GM18867 (cell line): ENCODE measurements around the gene IER5L.

Source experiments
- ATAC-seq: cut with Tn5 transposase; IDR thresholded peaks from one replicate; pipeline ENCODE4 v1.9.1; 2021; ENCODE audit warnings: mild to moderate bottlenecking, moderate library complexity; ENCODE audit not compliant: unreplicated experiment

IER5L gene

DNA sequence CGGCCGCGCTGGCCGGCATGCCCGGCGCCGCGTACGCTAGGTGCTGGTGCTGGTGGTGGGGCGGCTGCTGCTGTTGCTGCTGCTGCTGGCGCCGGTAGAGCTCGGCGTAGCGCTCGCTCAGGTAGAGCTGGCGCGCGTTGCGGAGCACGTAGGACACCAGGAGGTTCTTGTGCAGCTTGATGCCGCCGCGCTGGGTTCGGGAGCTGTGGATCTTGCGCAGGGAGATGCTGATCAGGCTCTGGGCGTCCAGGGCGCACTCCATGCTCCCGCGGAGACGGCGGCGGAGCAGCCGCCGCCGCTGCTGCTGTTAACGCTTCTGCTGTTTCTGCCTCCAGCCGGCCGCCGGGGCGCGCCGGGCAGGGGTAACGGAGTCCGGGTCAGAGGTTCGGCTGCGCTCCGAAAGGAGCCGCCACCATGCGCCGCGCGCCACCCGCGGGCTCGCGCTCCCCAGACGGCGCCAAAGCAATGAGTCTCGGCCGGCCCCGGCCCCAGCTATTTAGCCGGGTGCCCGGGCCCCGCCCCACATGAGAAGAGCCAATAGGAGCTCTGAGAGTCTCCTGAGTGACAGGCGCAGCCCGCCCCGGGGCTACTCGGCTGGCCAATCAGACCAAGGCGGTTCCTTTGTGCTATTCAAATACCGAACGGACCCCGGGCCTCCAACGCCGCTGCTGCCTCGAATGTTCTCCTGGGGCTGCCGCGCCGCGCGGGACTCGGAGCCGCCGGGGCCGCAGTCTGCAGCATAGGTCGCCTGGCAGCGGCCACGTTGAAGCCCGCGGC, at the start of gene IER5L:
TSS of gene IER5L (minus strand) at position 471 of the 777 bp plus-strand sequence. CDS start at position 262, 209 bp downstream.
- peak; percentile 71 for ATAC-seq

GRCh38 chr9:129227843-129228189, 49.8 kb upstream of the IER5L start:
- ATAC-seq: no peak

DNA sequence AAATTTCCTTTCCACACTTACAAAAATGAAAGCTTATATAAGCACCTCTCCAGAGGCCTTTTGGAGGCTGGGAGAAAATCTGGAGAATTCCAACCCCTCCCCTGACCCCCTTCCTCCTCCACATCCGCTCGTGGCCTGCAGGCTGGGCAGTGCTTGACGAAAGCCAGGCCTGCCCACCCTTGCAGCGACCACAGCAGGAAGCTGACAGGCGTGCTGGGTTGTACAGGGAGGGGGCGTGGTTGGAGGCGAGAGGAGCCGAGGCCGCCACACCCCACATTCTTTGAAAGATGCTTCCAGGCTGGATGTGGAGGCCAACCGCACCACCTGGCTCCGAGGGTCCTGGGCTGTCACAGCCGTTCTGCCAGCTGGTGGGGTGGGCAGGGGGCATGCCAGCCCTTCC, 47.8 kb upstream of the IER5L start:
- ATAC-seq: no peak

GRCh38 chr9:129225490-129225778, 47.4 kb upstream of the IER5L start:
- no peak for ATAC-seq

- ATAC-seq: no peak
Observed at GRCh38 chr9:129224618-129225489, 46.8 kb upstream of the IER5L start.

GRCh38 chr9:129223551-129224208, 45.6 kb upstream of the IER5L start:
- ATAC-seq: no peak

- ATAC-seq: no peak
Observed at GRCh38 chr9:129222819-129223218, 44.8 kb upstream of the IER5L start.

DNA sequence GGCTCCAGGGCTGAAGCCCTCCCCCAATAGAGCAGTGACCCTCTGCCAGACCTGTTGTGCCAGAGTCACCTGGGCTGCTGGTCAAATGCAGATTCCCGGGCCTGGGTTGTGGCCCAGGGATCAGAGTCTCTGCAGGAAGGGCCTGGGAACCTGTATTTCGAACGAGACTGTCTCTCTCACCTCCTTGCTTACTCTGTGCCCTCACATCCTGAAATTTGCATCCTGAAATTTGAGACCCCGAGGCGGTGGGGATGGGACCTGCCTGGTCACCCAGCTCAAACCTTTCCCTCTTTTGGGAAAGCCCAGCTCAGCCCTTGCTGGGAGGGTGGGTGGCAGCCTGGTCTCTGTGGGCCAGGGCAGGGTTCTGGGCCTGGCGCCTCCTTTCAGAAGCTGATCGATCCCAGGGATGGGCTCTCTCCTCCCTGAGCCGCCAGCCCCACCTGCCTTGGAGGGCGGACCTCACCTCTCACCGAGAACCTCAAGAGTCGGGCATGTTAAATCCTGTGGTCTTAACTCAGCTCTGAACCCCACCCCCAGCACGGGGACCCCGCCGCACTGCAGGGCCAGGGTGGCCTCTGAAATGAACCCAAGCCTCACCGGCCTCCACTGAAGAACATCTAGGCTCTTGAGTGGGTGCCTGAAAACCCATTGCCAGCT, 44.0 kb upstream of the IER5L start:
- no peak for ATAC-seq

GRCh38 chr9:129221233-129221632, 43.2 kb upstream of the IER5L start:
- peak; percentile 58 for ATAC-seq

- peak; percentile 44 for ATAC-seq
Observed at GRCh38 chr9:129220771-129221170, 42.7 kb upstream of the IER5L start.

DNA sequence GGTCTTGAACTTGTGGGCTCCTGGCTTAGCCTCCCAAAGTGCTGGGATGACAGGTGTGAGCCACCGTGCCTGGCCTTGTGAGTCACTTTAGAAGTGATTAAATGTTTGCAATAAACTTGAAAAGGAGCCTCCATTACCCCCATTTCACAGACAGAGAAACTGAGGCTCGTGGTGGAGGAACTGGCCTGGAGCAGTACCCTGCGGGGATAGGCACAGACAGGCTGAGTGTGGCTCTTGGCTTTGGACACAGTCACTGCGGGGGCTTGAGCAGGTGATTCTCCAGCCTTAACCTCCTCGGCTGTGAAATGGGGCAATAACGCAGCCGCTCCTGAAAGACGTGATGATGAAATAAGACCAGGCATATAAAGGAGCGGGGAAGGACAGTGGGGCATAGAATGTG, 40.9 kb upstream of the IER5L start:
- ATAC-seq: no peak

DNA sequence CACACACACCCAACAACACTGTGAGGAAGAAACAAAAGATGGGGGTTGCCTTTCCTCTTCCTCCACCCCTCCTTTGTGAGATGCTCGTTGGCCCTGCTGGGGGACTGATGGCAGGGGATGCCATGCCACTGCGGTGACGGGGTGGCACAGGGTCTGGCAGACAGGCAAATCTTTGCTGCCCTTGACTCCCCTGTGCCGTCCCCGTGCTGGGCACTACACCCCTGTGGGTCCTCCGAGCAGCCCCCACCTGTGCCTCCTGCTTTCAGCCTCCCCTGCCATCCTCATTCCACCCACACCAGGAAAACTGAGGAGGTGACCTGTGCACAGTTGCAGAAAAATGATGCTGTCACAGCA, 40.2 kb upstream of the IER5L start:
- no peak for ATAC-seq

DNA sequence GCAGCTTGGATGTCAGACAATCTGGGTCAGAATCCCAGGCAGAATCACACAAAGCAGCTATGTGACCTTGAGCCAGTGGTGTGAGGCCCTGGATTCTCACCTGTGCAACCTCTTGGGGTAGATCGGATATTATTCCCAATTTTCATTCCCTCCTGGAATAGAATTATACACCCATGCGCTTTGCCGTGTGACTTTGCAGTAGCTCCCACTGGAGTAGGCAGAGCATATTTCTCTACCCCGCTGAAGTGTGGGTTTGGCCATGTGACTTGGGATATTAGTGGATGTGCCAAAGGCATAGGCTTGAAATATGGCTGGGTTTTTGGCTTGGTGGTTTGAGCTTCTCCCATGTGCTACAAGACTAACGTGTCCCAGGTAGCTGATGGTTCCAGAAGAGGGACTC, 35.5 kb upstream of the IER5L start:
- no peak for ATAC-seq

DNA sequence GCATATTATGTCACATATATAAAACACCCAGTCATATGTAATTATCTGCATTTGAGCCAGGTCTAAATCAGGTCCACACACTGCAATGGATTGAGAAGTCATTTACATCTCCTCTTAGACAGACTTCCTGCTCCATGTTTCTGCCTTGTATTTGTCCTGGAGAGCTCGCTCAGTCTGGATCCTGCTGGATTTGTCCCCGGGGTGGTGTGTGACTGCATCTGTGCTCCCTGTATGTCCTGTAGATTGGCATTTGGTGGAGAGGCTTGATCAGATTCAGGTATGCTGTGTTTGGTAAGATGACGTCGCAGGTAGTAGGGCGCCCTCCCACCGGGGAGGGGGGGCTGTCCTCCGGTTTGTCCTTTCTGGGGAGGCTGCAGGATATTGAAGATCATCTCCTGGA, 33.6 kb upstream of the IER5L start:
- ATAC-seq: no peak

DNA sequence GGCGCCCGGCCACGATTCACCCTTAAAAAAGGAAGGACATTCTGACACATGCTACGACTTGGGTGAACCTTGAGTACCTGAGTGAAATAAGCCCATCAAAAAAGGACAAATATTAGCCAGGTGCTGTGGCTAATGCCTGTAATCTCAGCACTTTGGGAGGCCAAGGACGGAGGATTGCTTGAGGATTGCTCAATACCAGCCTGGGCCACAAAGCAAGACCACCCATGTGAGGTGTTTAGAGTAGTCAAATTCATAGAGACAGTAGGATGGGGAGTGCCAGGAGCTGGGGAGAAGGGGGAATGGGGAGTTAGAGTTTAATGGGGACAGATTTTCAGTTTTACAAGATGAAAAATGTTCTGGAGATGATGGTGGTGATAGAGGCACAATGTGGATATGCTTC, 32.1 kb upstream of the IER5L start:
- no peak for ATAC-seq

- ATAC-seq: no peak
Observed at GRCh38 chr9:129209580-129209979, 31.5 kb upstream of the IER5L start.

DNA sequence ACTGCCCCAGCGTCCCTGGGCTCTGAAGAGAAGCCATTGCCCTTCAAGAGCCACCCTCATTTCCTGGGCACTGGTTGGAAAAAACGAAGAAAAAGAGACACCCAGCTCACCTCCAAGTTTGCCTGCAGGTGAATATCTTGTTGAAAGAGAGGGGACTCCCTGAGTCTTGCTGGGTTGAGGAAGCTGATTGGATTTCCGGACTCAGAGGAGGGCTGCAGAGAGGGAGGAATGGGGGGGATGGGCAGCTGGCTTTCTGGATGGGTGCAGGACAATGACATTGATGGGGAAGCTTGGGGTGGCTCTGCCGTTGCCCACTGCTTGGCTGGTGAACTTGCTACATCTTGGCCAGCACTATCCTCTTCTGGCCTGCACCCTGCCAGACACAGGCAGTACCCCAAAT, 31.0 kb upstream of the IER5L start:
- ATAC-seq: no peak

- no peak for ATAC-seq
Observed at GRCh38 chr9:129208207-129209032, 30.4 kb upstream of the IER5L start.

DNA sequence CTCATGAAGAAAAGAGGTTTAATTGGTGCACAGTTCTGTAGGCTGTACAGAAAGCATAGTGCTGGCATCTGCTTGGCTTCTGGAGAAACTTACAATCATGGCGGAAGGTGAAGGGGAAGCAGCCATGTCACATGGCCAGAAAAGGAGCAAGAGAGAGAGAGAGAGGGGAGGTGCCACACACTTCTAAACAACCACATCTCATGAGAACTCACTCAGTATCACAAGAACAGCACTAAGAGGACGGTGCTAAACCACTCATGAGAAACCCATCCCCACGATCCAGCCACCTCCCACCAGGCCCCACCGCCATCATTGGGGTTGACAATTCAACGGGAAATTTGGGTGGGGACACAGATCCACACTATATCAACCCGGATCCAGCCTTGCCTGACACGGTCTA, 28.8 kb upstream of the IER5L start:
- ATAC-seq: no peak

GRCh38 chr9:129206401-129206800, 28.3 kb upstream of the IER5L start:
- no peak for ATAC-seq

DNA sequence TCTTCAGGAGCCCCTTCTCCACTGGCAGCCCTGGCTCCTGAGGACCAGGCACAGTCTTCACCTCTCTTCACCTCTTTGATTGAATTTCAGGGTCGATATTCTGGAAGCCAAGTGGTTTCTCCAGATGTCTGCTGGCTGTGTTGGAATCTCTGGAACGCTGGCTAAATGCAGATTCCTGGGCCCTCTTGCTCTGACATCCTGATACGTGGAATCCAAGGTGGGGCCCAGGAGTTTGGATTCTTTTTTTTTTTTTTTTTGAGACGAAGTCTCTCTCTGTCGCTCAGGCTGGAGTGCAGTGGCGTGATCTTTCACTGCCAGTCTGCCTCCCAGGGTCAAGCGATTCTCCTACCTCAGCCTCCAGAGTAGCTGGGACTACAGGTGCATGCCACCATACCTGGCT, 26.8 kb upstream of the IER5L start:
- ATAC-seq: no peak
